ENCODE data around the gene ACVR2B. TPM values are rescaled to one million over a fixed set of nuclear protein-coding genes. Genes with fewer than 3 reads are reported as not detected.

The ACVR2B gene
- total and polyA plus RNA-seq, 2 experiments from 2014 or later = 27.9 to 98.7 TPM

- H3K79me2 ChIP-seq (replicated peaks; ENCODE audit: insufficient read depth) = peaks cover 33% of the 10 kb centered on the region
- no peak overlapping the region for H3K4me3 ChIP-seq
- no peaks in the 10 kb centered on the region for H3K4me1 ChIP-seq (ENCODE audit: insufficient read depth)
- H3K9me2 ChIP-seq (ENCODE audit: insufficient read depth) = no peaks in the 10 kb centered on the region
- no peaks in the 10 kb centered on the region for H3K27me3 ChIP-seq (ENCODE audit: insufficient read depth)
- TF ChIP-seq CTCF (conservative IDR thresholded peaks at IDR 0.05; ENCODE audit: low read depth in 2 of 2) (peak; percentile 84 to 89), ZNF462 (CRISPR knock-in tag; IDR thresholded peaks at IDR 0.05) (no peak)
- H3K4me1 Mint-ChIP-seq = peaks cover 10% of the 10 kb centered on the region
- ATAC-seq = peak; percentile 84
- peak; percentile 72 for DNase-seq (ENCODE audit: low spot score)
- H2AFZ ChIP-seq = no peak overlapping the region
- no peak overlapping the region for H3K4me3 Mint-ChIP-seq
- no peak overlapping the region for H3K4me2 ChIP-seq
- H3K27ac Mint-ChIP-seq = no peak overlapping the region
- H3F3A ChIP-seq (replicated peaks; ENCODE audit: low read depth) = no peaks in the 10 kb centered on the region
- peaks cover 30% of the 10 kb centered on the region for H3K36me3 ChIP-seq (ENCODE audit: insufficient read depth)
- H3K36me3 Mint-ChIP-seq (ENCODE audit: low read depth) = peaks cover 61% of the 10 kb centered on the region
- peaks cover 13% of the 10 kb centered on the region for H4K20me1 ChIP-seq (replicated peaks; ENCODE audit: insufficient read depth)
- no peak overlapping the region for H3K27ac ChIP-seq (ENCODE audit: low read depth)
- peaks cover 4% of the 10 kb centered on the region for H3K27me3 Mint-ChIP-seq (ENCODE audit: insufficient read depth, low read depth, poor library complexity)
- peaks cover under 1% of the 10 kb centered on the region; the same call in 2 of the 3 replicates for H3K9me3 Mint-ChIP-seq
Observed at GRCh38 chr3:38479431-38480092, 25.9 kb downstream of the ACVR2B start.

- H4K20me1 ChIP-seq (replicated peaks; ENCODE audit: insufficient read depth) = peaks cover 10% of the 10 kb centered on the region
- no peak overlapping the region for H2AFZ ChIP-seq
- H3K79me2 ChIP-seq (replicated peaks; ENCODE audit: insufficient read depth) = peaks cover 28% of the 10 kb centered on the region
- no peak overlapping the region for H3K4me2 ChIP-seq
- no peak overlapping the region for H3K4me3 ChIP-seq
- H3K9me3 Mint-ChIP-seq = no peaks in the 10 kb centered on the region; the same call in 2 of the 3 replicates
- peaks cover 8% of the 10 kb centered on the region; the same call in 1 of the 3 replicates for H3K4me1 Mint-ChIP-seq
- TF ChIP-seq JUNB (IDR thresholded peaks at IDR 0.05; ENCODE audit: unreplicated experiment) (no peak), STAT1 (IDR thresholded peaks at IDR 0.05; ENCODE audit: unreplicated experiment) (no peak), CTCF (conservative IDR thresholded peaks at IDR 0.05; ENCODE audit: low read depth in 2 of 2) (0 out of 4 replicates have a peak, but pooled peaks of 1 of the 2 experiments have one; percentile 3)
- no peak overlapping the region for H3K27ac ChIP-seq (ENCODE audit: low read depth)
- no peak overlapping the region for H3K27ac Mint-ChIP-seq
- no peaks in the 10 kb centered on the region for H3K9me2 ChIP-seq (ENCODE audit: insufficient read depth)
- no peaks in the 10 kb centered on the region for H3K4me1 ChIP-seq (ENCODE audit: insufficient read depth)
- DNase-seq (ENCODE audit: low spot score) = no peak
- H3K36me3 ChIP-seq (ENCODE audit: insufficient read depth) = peaks cover 30% of the 10 kb centered on the region
- no peak for ATAC-seq
- H3F3A ChIP-seq (replicated peaks; ENCODE audit: low read depth) = no peaks in the 10 kb centered on the region
- H3K4me3 Mint-ChIP-seq = no peak overlapping the region
- peaks cover 64% of the 10 kb centered on the region for H3K36me3 Mint-ChIP-seq (ENCODE audit: low read depth)
- H3K27me3 Mint-ChIP-seq (ENCODE audit: insufficient read depth, low read depth, poor library complexity) = peaks cover 4% of the 10 kb centered on the region
- H3K27me3 ChIP-seq (ENCODE audit: insufficient read depth) = no peaks in the 10 kb centered on the region
Observed at GRCh38 chr3:38480093-38480445, 26.4 kb downstream of the ACVR2B start.
